Measurements from ENCODE around the gene CNPY1.

GRCh38 chr7:155545348-155545747 is 1.0 kb downstream of the CNPY1 start:
- TF ChIP-seq, protein P1, sequence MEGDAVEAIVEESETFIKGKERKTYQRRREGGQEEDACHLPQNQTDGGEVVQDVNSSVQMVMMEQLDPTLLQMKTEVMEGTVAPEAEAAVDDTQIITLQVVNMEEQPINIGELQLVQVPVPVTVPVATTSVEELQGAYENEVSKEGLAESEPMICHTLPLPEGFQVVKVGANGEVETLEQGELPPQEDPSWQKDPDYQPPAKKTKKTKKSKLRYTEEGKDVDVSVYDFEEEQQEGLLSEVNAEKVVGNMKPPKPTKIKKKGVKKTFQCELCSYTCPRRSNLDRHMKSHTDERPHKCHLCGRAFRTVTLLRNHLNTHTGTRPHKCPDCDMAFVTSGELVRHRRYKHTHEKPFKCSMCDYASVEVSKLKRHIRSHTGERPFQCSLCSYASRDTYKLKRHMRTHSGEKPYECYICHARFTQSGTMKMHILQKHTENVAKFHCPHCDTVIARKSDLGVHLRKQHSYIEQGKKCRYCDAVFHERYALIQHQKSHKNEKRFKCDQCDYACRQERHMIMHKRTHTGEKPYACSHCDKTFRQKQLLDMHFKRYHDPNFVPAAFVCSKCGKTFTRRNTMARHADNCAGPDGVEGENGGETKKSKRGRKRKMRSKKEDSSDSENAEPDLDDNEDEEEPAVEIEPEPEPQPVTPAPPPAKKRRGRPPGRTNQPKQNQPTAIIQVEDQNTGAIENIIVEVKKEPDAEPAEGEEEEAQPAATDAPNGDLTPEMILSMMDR (conservative IDR thresholded peaks at IDR 0.05 in 1 of 2, IDR thresholded peaks at IDR 0.05 in 1 of 2; ENCODE audit: extremely low read depth in 1 of 2, insufficient read depth in 1 of 2, low read depth in 1 of 2, low read length in 2 of 2), result peak; percentile 5 to 21
- TF ChIP-seq EZH2 (IDR thresholded peaks at IDR 0.05; ENCODE audit: borderline replicate concordance, low read length), result no peak
